Islet of Langerhans (tissue), 1 donor: ENCODE measurements around the gene WNT10A.
"Not testable (repeated sequence)": the region's sequence is repeated elsewhere in the genome, so short reads cannot be mapped to it uniquely, and the experiment has no call there.

Source experiments
- FAIRE-seq: peaks from one replicate; lab custom pipeline; 2011; peaks lifted over from hg19 to GRCh38; lab: Jason Lieb, UNC

The WNT10A gene

GRCh38 chr2:218894151-218894879 lies 13.7 kb downstream of the WNT10A start:
- no peak for FAIRE-seq

GRCh38 chr2:218894880-218895157 lies 14.2 kb downstream of the WNT10A start:
- FAIRE-seq = no peak

GRCh38 chr2:218895326-218895725 lies 14.7 kb downstream of the WNT10A start:
- FAIRE-seq = no peak

GRCh38 chr2:218895759-218896500 lies 15.3 kb downstream of the WNT10A start:
- FAIRE-seq = no peak

GRCh38 chr2:218896501-218897393 lies 16.1 kb downstream of the WNT10A start:
- no peak for FAIRE-seq

- FAIRE-seq = no peak
Observed at GRCh38 chr2:218897394-218898108, 16.9 kb downstream of the WNT10A start.

GRCh38 chr2:218898109-218898878 lies 17.6 kb downstream of the WNT10A start:
- FAIRE-seq = no peak

- no peak for FAIRE-seq
Observed at GRCh38 chr2:218899147-218899546, 18.5 kb downstream of the WNT10A start.

GRCh38 chr2:218902427-218902826 lies 21.8 kb downstream of the WNT10A start:
- no peak for FAIRE-seq

- no peak for FAIRE-seq
Observed at GRCh38 chr2:218904176-218904575, 23.5 kb downstream of the WNT10A start.

- FAIRE-seq = peak; percentile 71
Observed at GRCh38 chr2:218908721-218909619, 28.3 kb downstream of the WNT10A start.

- no peak for FAIRE-seq
Observed at GRCh38 chr2:218910741-218911140, 30.1 kb downstream of the WNT10A start.

- FAIRE-seq = no peak
Observed at GRCh38 chr2:218920504-218920903, 39.9 kb downstream of the WNT10A start.

GRCh38 chr2:218924757-218925156 lies 44.1 kb downstream of the WNT10A start:
- FAIRE-seq = no peak

- FAIRE-seq = no peak
Observed at GRCh38 chr2:218925434-218925833, 44.8 kb downstream of the WNT10A start.

GRCh38 chr2:218927422-218927821 lies 46.8 kb downstream of the WNT10A start:
- no peak for FAIRE-seq

GRCh38 chr2:218927876-218928275 lies 47.2 kb downstream of the WNT10A start:
- FAIRE-seq = no peak

GRCh38 chr2:218930488-218930887 lies 49.8 kb downstream of the WNT10A start:
- not testable (repeated sequence) for FAIRE-seq

- FAIRE-seq = not testable (repeated sequence)
Observed at GRCh38 chr2:218931751-218932150, 51.1 kb downstream of the WNT10A start.
